GM21447 (cell line): ENCODE results near the gene NUCB2.
A peak's percentile ranks its signal among the peaks of the same experiment; 100 is the strongest.

Experiments
- ATAC-seq: cut with Tn5 transposase; IDR thresholded peaks from one replicate; pipeline ENCODE4 v1.9.1; 2021; ENCODE audit not compliant: unreplicated experiment

The NUCB2 gene

DNA sequence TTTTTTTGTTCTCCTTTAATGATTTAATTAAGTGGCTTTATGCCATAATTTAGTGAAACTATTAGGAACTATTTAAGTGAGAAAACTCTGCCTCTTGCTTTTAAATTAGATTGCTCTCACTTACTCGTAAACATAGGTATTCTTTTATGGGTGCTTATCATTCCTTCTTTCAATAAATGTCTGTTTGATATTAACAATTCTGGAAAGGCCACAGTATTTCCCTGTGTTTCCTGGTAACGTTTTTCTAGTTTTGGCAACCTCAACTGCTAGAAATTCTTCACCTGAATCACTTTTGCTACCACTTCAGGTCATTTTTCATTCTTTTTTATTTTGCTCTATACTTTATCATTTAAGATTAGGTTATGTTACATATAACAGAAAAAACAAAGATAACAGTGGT lies 55.1 kb downstream of the NUCB2 start:
- no peak for ATAC-seq

DNA sequence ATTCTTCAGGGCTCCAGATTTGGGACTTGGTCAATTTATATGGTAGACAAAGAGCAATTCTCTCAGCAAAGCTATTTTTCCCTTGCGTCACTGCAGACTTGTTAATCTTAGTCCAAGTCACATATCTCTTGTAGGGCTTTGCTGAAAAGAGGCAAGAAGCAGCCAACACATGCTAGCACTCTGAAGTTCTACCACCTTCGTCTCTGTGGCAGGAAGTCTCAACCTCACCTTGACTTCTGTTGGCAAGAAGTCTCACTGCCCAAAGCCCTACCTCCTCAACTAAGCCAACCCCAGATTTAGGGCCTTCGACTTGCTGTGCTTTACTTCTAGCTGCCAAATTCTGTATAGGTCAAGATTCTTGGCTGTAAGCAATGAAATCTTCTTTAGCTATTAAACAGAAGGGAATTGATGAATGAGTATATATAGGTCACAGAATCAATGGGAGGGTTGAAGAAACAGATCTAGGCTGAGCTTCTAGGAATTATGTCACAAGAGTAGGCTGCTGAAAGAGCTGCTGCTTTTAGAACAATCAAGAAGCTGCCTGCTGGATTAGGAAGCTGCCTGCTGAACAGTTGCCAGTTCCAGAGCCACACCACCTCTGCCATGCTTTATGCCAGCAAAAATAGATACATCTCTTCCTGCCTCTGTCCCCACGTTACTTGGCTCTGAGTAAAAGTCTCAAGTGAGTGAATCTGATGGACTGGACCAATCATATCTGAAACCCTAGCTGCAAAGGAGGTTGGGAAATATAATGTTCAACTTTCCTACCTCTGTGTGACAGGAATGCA lies 57.5 kb downstream of the NUCB2 start:
- no peak for ATAC-seq

DNA sequence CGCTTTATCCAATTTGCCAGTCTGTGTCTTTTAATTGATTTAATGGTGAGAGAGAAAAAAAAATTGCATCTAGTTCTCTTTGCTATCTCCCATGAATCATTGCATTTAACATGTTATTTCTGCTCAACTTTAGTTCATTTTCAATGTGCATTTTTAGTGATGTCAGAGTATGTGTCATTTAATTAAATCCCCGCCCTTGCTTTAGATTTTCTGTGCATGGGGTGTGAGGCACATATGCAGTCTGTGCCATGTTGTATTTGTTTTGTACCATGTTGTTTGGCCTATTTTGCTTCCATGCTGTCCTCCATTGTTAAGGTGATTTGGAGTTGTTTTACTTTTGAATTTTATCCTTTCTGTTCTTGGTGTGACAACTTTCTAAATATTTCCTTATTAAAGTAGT lies 66.7 kb downstream of the NUCB2 start:
- no peak for ATAC-seq

DNA sequence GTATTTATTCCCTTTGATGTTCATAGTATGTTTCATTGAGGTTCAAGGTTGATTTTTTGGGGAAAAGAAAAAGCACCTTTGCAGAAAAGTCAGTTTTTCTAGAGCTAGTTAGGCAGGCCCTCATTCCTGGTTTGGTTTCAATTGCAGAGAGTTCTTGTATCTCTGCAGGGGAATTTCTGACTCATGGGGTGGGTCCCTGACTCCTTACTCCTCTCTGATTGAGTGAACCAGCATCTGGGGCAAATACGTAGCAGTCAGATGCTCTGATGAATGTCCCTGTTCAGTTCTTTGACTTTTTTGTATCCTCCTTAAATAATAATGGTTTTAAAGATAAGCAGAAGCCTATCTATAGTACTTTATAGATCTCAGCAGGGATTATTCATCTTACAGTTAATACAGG lies 67.4 kb downstream of the NUCB2 start:
- no peak for ATAC-seq

DNA sequence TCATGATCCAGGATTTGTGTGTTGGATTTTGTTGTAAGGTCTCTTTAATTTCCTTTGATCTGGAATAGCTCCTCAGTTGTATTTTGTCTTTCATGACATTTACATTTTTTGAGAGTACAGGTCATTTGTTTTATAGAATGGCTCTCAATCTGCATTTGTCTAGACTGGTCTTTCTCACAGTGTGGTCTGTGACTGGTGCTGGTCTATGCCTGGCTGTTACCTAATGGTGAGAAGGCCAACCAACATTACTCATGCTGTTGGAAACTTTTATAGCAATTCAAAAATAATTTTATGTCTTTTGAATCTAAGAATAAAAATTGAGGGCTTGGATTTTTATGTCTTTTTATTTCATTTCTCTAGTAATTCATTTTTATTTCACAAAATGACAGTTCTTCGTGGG lies 71.1 kb downstream of the NUCB2 start:
- no peak for ATAC-seq

DNA sequence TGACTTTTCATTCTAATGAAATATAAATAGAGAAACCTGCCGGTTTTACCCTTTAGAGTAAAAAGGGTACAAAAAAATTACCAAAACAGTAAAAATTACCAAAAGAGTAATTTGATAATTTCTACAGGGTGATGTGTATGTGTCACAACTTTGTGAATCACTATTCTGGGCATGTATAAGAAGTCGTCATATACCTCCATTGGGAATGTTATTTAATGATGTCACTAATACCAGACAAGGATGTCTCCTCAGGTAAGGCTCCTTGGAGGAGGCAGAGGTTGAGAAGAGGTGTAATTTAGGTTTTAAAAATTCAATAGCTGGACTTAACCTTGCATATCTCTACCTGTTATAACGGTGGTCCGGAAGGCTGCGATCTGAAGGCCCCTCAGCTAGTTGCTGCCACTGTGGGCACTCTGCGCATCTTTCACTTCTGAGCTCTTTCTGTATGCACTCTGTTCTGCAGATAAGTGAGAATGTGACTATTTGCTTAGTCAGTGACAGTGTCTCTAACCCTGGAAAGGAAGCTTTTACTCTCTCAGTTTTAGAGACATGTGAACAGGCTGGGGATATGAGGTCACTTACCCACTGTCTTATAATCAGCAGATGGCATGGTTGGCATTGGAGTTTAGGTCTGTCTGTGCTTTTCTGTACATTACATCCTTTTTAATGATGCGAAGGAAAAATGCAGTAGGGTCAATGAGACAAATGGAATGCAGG lies 74.1 kb downstream of the NUCB2 start:
- no peak for ATAC-seq

DNA sequence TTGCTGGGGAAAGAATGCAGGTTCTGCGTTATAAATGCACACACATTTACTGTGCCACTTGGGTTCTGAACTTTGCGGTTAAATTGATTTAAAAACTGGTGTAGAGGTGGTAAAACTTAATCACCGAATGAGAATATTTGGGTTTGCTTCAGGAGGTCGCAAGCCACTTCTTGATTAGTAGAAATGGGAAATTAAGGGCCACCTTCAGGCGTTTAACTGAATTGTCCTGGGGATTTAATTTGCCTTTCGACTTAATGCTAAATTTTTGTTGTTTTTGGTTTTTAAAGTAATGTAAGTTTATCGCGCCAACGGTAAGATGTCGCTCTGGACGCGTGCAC lies 74.6 kb downstream of the NUCB2 start:
- ATAC-seq = no peak

DNA sequence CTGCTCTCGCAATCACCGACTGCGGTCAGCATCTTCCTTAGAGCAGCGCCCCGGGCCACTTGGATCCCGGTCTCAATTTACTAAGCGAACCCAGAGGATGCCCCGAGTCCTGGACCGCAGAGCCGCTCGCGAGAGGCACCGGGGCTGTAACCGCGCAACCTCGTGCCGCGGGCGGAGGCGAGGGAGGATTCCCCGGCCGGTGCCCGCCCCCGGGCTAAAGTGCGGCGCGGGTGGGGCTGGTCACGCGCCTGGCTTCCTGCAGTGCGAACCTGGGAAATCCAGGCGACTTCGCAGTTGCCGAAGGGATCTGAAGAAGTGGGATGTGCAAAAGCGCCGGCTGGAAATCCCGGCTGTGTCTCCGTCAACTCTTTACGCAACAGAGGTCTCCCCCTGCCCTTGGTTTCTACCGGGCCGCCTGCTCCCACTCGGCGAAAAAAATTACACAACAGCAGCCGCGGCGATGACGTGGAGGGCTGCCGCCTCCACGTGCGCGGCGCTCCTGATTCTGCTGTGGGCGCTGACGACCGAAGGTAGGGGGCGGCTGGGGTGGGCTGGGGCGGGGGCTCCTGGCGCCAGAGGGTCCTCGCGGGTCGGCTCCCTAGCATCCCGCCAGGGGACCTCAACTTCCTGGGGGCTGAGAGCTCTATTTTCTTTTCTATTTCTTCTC lies 75.1 kb downstream of the NUCB2 start, which contains the start of gene NCR3LG1:
Gene NCR3LG1 (plus strand): TSS at position 291 of the 667 bp plus-strand sequence. CDS start 170 bp downstream, at position 461.
- ATAC-seq = no peak

DNA sequence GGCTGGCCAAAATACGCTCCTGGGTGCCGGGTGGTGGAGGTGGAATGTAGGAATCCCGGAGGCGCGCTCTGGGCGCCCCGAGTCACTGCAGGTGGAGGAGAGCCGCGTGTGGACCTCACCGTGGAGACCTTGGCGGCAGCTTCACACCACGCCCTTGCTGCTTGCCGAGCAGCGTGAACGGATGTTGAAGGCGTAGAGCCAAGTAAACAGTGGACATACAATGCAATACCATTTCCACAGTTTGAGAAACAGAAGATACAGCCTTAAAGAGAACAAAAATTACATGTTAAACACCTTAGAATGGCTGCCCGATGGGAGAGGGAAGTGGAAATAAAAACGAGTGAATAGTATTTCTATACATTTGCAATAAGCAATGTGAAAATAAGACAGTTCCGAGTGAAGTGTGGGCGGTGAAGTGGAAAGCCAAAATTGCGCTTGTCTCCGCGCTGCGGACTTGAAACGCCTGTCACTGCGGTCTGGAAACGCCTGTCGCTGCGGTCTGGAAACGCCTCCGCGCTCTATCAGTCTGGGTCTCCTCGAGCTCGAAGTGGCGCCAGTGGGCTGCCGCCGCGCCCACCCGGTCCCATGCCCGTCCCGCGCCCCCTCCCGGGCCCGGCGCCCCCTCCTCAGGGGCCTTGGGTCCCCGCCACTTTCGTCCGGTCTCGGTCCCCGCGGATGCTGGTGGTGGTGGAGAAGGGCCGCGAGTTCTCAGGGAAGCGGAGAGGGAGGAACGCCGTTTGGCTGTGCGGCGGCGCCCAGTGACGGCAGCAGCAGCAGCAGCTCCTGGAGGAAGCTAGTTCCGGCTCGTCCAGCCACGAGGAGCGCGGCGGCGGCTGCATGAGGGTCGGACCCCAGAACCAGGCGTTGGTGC lies 76.6 kb downstream of the NUCB2 start:
- ATAC-seq = peak; percentile 45

DNA sequence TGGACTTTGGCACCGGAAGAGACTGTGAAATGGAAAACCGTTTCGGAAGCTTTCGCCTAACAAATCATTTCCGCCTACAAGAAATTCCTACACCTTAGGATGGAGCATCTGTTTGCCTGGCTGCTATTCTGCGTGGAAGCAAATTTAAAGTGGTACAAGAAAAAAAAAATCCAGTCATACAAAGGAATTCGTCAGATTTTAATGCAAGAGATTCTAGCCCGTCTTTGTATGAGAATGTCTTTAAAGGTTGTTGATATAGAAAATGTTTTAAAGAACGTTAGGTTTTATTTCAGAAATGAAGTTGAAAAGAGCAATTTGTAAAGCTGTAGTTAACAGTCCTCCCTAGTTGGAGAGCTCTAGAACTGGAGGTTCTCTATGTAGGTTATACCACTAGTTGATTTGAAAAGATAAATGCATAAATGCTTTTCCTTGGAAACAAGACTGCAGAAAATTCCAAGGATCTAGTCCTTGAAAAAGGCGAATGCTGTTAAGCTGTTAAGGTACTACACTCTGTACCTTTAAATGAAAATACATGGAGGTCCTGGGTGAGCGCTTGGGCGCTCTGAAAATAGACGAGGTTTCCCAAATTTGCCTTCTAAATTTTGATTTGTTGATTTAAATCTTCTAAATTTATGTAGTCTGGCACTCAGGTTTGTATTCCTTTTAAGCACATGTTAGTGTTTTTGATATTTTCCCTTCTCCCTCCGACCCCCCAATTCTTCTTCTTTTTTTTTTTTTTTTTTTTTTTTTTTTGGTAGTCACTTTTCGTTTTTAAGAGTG lies 77.5 kb downstream of the NUCB2 start:
- ATAC-seq = no peak

DNA sequence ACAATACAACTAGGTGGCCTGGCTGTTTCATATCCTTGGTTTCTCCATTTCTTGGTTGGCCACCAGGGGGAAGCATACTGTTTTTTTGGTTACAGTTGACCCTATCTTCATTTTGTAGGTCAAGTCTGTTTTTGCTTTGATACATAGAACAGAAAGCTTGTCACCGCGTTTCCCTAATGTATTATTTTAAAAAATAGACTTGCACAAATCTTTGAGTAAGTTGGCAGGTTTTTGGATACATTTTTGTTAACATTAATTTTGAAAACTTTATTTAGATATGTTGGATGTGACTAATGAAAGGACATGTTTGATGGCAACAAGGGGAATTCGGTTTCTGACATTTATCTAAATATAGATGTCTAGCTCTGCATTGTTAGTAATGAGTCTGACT lies 78.1 kb downstream of the NUCB2 start:
- no peak for ATAC-seq

DNA sequence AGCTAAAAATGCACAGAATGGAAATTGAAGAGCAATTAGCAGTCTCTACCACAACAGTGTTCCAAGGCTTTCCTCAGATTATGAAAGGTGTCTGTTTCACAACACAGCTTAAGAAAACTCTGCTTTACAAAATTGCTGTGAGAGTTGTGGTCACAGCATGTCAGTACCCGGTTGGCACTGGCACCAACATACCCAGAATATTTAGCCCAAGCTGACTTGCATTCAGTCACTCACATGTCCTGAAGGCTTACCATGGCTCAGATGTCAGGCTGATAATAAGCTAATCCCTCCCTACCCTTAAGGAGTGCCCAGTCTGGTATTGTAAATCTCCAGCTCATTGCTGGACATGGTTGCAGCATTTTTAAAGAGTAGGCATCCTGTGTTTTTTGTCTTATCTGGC lies 90.0 kb downstream of the NUCB2 start:
- ATAC-seq = no peak

DNA sequence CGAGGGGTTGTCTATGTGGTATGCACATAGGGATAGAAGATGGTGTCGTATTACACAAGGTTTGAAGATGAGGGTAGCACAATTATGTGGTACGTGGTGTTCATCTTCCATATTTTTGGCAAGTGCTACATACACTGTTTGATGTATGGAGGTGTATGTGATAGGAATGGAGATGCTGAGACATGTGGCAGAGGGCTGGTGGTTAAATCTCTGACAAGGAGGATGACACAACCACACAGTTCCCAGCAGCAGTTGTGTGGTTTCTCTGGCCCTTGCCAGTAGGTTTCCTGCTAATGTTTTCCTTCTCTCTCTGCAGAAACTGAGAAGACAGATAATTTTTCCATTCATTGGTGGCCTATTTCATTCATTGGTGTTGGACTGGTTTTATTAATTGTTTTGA lies 92.0 kb downstream of the NUCB2 start:
- ATAC-seq = no peak

DNA sequence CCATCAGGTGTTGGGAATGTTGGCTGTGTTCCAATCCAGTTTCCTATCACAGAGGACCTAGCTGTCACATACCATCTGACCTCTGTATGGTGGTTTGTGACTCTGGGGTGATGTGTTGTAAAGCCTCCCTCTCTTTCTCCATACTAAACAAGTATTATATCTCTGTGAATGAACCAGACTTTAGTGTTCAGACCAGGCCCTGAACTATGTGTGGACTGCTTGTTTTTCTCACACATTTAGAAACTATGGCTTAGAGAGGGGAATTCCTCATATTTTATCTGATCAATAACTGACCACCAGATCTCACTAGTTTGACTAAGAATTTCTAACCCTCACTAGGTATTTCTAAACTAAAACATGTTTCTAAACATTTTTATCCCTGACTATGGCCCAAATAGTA lies 92.6 kb downstream of the NUCB2 start:
- no peak for ATAC-seq

DNA sequence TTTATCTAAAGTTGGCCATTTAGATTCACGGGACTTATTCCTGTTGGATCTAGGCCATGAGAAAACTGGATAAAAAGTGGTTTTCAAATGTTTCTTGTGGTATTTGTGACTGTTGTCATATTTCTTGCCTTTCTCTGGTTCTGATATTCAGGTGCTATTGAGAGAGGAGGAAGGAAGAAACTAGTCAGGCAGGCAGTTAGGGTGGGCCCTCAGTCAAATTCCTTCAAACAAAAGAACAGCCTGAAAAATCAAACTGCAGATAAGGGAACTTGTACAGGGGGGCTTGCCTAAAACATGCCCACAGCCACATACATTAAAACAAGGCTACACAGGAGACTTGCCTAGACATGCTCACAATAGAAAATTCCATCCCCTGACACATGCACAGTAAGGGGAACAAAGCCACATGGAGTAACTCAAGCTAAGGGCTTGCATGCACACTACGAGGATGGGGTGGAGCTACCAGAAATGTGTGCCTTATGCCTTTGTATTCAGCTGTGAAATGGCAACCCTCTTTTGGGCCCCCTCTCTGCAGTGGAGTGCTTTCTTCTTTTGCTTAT lies 93.2 kb downstream of the NUCB2 start:
- ATAC-seq = no peak

DNA sequence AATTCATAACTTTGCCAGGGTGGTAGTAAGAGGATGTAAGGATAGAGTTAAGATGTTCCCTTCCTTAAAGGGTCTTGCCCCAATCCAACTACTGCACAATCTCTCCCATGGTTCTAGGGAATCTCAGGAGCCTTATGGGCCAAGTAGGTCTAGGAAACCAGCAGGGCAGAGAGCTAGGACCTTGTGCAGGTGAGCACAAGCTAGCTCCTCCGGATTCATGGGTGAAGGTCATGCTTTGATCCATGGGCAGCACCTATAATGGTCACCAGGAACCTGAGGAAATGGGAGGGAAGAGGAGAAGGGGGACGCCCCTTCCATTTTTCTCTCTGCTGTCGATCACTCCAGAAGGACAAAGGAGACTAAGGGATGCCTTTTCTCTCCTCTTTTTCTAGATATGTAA lies 95.1 kb downstream of the NUCB2 start:
- no peak for ATAC-seq

DNA sequence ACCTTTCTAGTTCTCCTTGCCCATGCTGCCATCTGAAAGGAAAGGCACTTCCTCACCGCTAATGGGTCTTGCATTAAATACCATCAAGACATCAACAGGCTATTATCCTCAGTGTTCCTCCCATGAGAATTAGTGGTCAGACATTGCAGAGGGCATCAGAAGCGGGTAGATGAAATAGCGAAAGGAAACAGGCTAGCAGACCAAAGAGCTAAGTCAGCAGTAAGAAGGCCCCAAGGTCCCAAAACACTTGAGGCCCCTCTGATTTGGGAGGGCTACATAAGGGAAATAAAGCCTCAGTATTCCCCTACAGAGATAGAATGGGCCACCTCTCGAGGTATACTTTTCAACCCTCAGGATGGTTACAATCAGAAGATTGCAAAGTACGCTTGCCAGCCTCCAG lies 99.0 kb downstream of the NUCB2 start:
- ATAC-seq = no peak

DNA sequence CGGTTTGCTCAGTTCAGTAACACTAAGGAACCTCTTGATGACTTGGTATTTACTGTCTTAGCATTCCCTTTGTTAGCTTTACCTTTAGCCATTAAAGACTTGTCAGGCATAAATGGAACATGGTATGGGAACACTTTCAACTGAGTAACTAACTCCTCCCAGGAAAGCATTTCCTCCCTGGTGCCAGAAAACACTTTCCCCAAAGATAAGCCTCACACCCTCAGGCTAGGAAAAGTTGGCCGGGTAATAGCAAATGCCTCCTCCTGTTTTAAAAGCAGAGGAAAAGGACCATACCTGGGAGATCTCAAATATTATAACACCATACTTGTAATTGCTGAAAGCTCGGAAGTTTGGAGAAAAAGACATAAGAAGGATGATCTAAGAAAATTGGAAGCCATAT lies 100.0 kb downstream of the NUCB2 start:
- ATAC-seq = no peak

DNA sequence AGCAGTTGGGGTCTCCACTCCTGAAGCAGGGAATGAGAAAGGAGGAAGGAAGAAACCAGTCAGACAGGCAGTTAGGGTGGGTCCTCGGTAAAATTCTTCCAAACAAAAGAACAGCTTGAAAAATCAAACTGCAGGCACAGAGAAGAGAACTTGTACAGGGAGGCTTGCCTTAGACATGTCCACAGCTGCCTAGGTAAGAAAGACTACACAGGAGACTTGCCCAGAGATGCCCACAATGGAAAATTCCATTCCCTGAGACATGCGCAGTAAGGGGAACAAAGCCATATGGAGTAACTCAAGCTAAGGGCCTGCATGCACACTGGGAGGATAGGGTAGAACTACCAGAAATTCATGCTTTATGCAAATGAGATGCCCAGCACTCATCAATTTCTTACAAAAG lies 102.1 kb downstream of the NUCB2 start:
- no peak for ATAC-seq
